HepG2 (cell line): ENCODE data around the gene HERC6. TPM values are rescaled to one million over a fixed set of nuclear protein-coding genes. Genes with fewer than 3 reads are reported as not detected.

ENCODE experiments used
- ARNTL ChIP-seq: sonication (generic); formaldehyde crosslinking; IDR thresholded peaks from 2 replicates; pipeline ENCODE4 v1.4.0; 2020; ENCODE audit warnings: mild to moderate bottlenecking, missing genetic modification reagents
- ASH2L ChIP-seq: fragments of 300-600, 200-600 bp; sonication (generic); IDR thresholded peaks from 2 replicates; pipeline ENCODE4 v1.7.0; 2017; ENCODE audit warnings: low read depth, mild to moderate bottlenecking, moderate library complexity, mixed read lengths, low read length; ENCODE audit not compliant: insufficient read length
- HOXA5 ChIP-seq: sonication (generic); formaldehyde crosslinking; IDR thresholded peaks from 2 replicates; pipeline ENCODE4 v1.4.0; 2020; ENCODE audit warnings: missing genetic modification reagents
- MYC ChIP-seq: sonication (generic); formaldehyde crosslinking; IDR thresholded peaks from 2 replicates; pipeline ENCODE4 v1.9.0; 2021; ENCODE audit warnings: missing genetic modification reagents, borderline replicate concordance
- NCOA2 ChIP-seq: sonication (generic); formaldehyde crosslinking; IDR thresholded peaks from 2 replicates; pipeline ENCODE4 v1.8.0; 2022; ENCODE audit warnings: inconsistent platforms
- RCOR2 ChIP-seq: IDR thresholded peaks from 2 replicates; pipeline ENCODE4 v1.6.1; 2016; ENCODE audit warnings: missing biosample characterization, missing genetic modification reagents
- SMAD1 ChIP-seq: sonication (generic); formaldehyde crosslinking; IDR thresholded peaks from 2 replicates; pipeline ENCODE4 v1.4.0; 2020; ENCODE audit warnings: missing genetic modification reagents, low read depth, mild to moderate bottlenecking, borderline replicate concordance
- TOPORS ChIP-seq: sonication (generic); formaldehyde crosslinking; IDR thresholded peaks from 2 replicates; pipeline ENCODE4 v1.8.0; 2023; ENCODE audit warnings: mild to moderate bottlenecking, missing genetic modification reagents
- ZNF317 ChIP-seq: sonication (generic); formaldehyde crosslinking; IDR thresholded peaks from 2 replicates; pipeline ENCODE4 v1.5.0; 2020; ENCODE audit warnings: mild to moderate bottlenecking, missing genetic modification reagents
- ZNF501 ChIP-seq: sonication (generic); formaldehyde crosslinking; IDR thresholded peaks from 2 replicates; pipeline ENCODE4 v1.5.1; 2020; ENCODE audit warnings: mild to moderate bottlenecking, moderate library complexity, missing genetic modification reagents
- ZNF510 ChIP-seq: sonication (generic); formaldehyde crosslinking; IDR thresholded peaks from 2 replicates; pipeline ENCODE4 v1.4.0; 2020; ENCODE audit warnings: low read depth, mild to moderate bottlenecking, missing genetic modification reagents
- ZNF557 ChIP-seq: sonication (generic); formaldehyde crosslinking; IDR thresholded peaks from 2 replicates; pipeline ENCODE4 v1.4.0; 2020; ENCODE audit warnings: missing genetic modification reagents
- ZNF567 ChIP-seq: sonication (generic); formaldehyde crosslinking; IDR thresholded peaks from 2 replicates; pipeline ENCODE4 v1.8.1; 2023; ENCODE audit warnings: mild to moderate bottlenecking, missing genetic modification reagents, borderline replicate concordance
- ZNF589 ChIP-seq: sonication (generic); formaldehyde crosslinking; conservative IDR thresholded peaks from 2 replicates; pipeline ENCODE4 v1.8.0; 2022; ENCODE audit warnings: mild to moderate bottlenecking, moderate library complexity, missing genetic modification reagents
- ZNF766 ChIP-seq: sonication (generic); formaldehyde crosslinking; IDR thresholded peaks from 2 replicates; pipeline ENCODE4 v1.5.0; 2020; ENCODE audit warnings: missing genetic modification reagents, borderline replicate concordance
- polyA plus RNA-seq, 8 experiments: library from polyadenylated mRNA; depleted of rRNA in 3 of 8; stranded (reverse) in 7 of 8; unstranded in 1 of 8; fragments of >200 nt; fragmentation: Illumina TruSeq in 4 of 8; extraction: Trizol in 4 of 8; gene quantifications; 2 replicates each; pipeline versions ENCODE4 v1.2.1 to v1.2.3, GENCODE V29; 2011 to 2016; ENCODE audit warnings: low read depth in 4 of 8, missing spikeins in 1 of 8, mixed read lengths in 1 of 8; ENCODE audit not compliant: insufficient read depth in 1 of 8
- total RNA-seq, 5 experiments: library from RNA; depleted of rRNA; stranded (reverse); fragments of >200 nt; fragmentation: Illumina TruSeq; extraction: Trizol; gene quantifications; 2 replicates each; pipeline ENCODE4 v1.2.3, GENCODE V29; 2016; ENCODE audit warnings: low read depth in 1 of 5
- TF ChIP-seq, protein P1 (sequence below): IDR thresholded peaks from 2 replicates; pipeline ENCODE4 v1.6.1; 2016; ENCODE audit warnings: low read depth
- TF ChIP-seq, protein P2 (sequence below): sonication (generic); formaldehyde crosslinking; IDR thresholded peaks from 2 replicates; pipeline ENCODE4 v1.5.0; 2020; ENCODE audit warnings: mild to moderate bottlenecking, missing genetic modification reagents, borderline replicate concordance
- TF ChIP-seq, protein P3 (sequence below): sonication (generic); formaldehyde crosslinking; IDR thresholded peaks from 2 replicates; pipeline ENCODE4 v1.4.0; 2020; ENCODE audit warnings: missing genetic modification reagents; ENCODE audit errors: not compliant biosample characterization
- TF ChIP-seq, protein P4 (sequence below): IDR thresholded peaks from 2 replicates; pipeline ENCODE4 v1.6.1; 2016; ENCODE audit warnings: mild to moderate bottlenecking

HERC6 gene
- total and polyA plus RNA-seq, 2 of the 13 experiments (the other 11 are each of a cell fraction or from before 2014, with no cell fraction given) = 0.50 to 2.0 TPM

DNA sequence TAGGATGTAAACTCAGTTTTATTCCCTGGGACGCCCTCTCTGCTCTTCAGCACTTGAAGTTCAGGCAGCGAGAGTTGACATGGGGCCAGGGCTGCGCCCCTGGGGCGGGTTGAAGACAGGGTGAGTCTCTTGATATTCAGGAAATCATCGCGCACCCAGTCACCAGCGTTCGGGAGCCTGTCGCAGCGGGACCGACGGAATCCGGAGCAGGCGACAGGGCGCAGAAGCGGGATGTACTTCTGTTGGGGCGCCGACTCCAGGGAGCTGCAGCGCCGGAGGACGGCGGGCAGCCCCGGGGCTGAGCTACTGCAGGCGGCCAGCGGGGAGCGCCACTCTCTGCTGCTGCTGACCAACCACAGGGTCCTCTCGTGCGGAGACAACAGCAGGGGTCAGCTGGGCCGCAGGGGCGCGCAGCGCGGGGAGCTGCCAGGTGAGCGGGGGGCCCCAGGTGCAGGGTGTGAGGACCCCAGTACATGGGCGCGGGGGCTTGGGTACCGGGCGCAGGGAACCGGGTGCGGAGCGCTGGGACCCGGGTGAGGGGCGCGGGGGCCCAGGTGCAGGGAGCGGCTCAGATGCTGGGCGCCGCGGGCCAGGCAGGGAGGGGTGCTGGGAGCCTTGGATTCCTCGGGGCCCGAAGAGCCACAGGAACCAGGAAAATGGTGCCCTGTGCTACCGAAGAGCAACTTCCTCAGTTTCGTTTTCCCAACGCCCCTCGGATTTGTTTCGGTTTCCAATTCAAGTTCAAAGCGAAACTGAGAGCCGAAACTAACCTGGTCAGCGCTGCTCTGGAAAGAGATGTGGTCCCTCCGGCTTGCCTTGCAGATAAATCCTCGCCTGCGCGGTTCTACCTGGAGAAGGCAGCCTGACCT is at the start of gene HERC6 (continued):
- no peak; the same call in 1 of the 2 replicates for TF ChIP-seq SMAD1
- TF ChIP-seq ZNF510 (CRISPR knock-in tag) = peak; percentile 49; the same call in 1 of the 2 replicates
- TF ChIP-seq, protein P1, sequence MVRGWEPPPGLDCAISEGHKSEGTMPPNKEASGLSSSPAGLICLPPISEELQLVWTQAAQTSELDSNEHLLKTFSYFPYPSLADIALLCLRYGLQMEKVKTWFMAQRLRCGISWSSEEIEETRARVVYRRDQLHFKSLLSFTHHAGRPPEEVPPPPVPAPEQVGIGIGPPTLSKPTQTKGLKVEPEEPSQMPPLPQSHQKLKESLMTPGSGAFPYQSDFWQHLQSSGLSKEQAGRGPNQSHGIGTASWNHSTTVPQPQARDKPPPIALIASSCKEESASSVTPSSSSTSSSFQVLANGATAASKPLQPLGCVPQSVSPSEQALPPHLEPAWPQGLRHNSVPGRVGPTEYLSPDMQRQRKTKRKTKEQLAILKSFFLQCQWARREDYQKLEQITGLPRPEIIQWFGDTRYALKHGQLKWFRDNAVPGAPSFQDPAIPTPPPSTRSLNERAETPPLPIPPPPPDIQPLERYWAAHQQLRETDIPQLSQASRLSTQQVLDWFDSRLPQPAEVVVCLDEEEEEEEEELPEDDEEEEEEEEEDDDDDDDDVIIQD (CRISPR knock-in tag) = no peak
- TF ChIP-seq, protein P2, sequence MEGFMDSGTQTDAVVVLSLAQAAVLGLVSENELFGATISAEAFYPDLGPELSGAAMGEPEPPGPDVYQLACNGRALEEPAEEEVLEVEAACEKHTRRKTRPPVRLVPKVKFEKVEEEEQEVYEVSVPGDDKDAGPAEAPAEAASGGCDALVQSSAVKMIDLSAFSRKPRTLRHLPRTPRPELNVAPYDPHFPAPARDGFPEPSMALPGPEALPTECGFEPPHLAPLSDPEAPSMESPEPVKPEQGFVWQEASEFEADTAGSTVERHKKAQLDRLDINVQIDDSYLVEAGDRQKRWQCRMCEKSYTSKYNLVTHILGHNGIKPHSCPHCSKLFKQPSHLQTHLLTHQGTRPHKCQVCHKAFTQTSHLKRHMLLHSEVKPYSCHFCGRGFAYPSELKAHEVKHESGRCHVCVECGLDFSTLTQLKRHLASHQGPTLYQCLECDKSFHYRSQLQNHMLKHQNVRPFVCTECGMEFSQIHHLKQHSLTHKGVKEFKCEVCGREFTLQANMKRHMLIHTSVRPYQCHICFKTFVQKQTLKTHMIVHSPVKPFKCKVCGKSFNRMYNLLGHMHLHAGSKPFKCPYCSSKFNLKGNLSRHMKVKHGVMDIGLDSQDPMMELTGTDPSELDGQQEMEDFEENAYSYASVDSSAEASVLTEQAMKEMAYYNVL (CRISPR knock-in tag) = peak; percentile 45; the same call in 1 of the 2 replicates
- TF ChIP-seq ZNF567 (CRISPR knock-in tag) = peak; percentile 87; the same call in 1 of the 2 replicates
- TF ChIP-seq ARNTL (CRISPR knock-in tag) = 0 out of 2 replicates have a peak, but pooled peaks have one; percentile 25
- no peak for TF ChIP-seq ZNF766 (CRISPR knock-in tag)
- no peak; the same call in 1 of the 2 replicates for TF ChIP-seq ZNF501 (CRISPR knock-in tag)
- TF ChIP-seq, protein P3, sequence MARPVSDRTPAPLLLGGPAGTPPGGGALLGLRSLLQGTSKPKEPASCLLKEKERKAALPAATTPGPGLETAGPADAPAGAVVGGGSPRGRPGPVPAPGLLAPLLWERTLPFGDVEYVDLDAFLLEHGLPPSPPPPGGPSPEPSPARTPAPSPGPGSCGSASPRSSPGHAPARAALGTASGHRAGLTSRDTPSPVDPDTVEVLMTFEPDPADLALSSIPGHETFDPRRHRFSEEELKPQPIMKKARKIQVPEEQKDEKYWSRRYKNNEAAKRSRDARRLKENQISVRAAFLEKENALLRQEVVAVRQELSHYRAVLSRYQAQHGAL (CRISPR knock-in tag) = no peak
- TF ChIP-seq, protein P4, sequence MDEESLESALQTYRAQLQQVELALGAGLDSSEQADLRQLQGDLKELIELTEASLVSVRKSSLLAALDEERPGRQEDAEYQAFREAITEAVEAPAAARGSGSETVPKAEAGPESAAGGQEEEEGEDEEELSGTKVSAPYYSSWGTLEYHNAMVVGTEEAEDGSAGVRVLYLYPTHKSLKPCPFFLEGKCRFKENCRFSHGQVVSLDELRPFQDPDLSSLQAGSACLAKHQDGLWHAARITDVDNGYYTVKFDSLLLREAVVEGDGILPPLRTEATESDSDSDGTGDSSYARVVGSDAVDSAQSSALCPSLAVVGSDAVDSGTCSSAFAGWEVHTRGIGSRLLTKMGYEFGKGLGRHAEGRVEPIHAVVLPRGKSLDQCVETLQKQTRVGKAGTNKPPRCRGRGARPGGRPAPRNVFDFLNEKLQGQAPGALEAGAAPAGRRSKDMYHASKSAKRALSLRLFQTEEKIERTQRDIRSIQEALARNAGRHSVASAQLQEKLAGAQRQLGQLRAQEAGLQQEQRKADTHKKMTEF (CRISPR knock-in tag) = peak; percentile 70
- TF ChIP-seq MYC (CRISPR knock-in tag) = peak; percentile 53; the same call in 1 of the 2 replicates
- TF ChIP-seq ZNF317 (CRISPR knock-in tag) = no peak
- no peak for TF ChIP-seq TOPORS (CRISPR knock-in tag)
- TF ChIP-seq ASH2L = peak; percentile 83
- TF ChIP-seq ZNF557 (CRISPR knock-in tag) = no peak
- no peak; the same call in 1 of the 2 replicates for TF ChIP-seq ZNF589 (CRISPR knock-in tag)
- peak; percentile 76 for TF ChIP-seq HOXA5 (CRISPR knock-in tag)
- no peak for TF ChIP-seq NCOA2 (CRISPR knock-in tag)
- no peak for TF ChIP-seq RCOR2 (CRISPR knock-in tag)
